ENCODE measurements around the gene KIF26A.

DNA sequence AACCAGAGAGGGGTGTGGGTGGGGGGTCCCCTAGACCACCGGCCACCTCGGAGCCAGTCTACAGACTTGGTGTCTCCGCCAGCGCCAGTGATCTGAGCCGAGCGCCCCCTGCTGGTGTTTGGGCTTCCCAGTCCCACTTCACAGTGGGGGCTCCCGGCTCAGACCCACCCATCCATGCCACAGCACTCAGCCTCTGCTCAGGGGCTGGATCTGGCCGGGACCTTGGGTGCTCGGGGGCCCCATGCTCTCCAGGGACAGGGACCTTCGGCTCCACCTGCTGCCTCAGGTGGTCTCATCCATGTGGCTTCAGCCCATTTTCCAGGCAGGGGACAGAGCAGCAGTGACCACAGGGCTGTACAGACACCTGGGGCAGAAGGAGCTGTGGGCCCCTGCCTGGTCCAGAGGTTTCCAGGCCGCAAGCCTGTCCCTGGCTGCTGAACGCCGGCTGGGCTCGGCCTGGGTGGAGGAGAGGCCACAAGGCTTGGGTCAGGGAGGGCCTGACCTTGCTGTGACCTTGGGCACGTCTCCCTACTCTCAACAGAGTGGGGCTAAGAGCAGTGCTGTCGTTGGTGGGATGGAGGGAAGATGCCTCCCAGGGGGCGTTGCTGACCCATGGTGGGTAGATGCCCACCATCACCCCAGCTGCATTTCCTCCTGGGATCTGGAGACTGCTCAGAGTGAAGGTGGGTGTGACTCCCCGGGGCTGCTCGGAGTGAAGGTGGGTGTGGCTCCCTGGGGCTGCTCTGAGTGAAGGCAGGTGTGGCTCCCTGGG is 86.3 kb downstream of the KIF26A start:
- TF ChIP-seq POLR2A (IDR thresholded peaks at IDR 0.05), result no peak
- TF ChIP-seq, protein P1, sequence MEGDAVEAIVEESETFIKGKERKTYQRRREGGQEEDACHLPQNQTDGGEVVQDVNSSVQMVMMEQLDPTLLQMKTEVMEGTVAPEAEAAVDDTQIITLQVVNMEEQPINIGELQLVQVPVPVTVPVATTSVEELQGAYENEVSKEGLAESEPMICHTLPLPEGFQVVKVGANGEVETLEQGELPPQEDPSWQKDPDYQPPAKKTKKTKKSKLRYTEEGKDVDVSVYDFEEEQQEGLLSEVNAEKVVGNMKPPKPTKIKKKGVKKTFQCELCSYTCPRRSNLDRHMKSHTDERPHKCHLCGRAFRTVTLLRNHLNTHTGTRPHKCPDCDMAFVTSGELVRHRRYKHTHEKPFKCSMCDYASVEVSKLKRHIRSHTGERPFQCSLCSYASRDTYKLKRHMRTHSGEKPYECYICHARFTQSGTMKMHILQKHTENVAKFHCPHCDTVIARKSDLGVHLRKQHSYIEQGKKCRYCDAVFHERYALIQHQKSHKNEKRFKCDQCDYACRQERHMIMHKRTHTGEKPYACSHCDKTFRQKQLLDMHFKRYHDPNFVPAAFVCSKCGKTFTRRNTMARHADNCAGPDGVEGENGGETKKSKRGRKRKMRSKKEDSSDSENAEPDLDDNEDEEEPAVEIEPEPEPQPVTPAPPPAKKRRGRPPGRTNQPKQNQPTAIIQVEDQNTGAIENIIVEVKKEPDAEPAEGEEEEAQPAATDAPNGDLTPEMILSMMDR (IDR thresholded peaks at IDR 0.05 in 4 of 5, conservative IDR thresholded peaks at IDR 0.05 in 1 of 5), result peak in 4 of 5 experiments; percentile 21 to 39 (median 28)
